ENCODE results near the gene RALY.

DNA sequence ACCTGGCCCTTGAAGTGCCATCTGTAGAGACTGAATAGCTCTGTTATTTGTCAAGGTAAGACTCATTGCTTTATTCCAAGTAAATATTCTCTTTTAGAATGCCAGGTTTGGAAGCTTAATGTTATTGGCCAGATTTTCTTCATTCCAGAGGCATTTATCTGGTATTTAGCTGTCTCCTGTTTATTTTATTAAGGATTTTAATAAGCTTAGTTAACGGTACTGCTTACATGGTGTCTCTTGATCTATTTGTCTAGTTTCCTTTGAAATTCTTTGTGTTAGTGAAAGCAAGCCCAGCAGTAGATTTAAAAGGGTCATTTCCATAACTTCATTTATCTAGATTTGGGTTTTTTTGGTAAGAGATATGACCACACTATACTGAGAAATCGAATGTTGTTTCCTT, 7.7 kb downstream of the RALY start:
- no peak for TF ChIP-seq EZH2phosphoT487 (IDR thresholded peaks at IDR 0.05; ENCODE audit: borderline replicate concordance)
- TF ChIP-seq, protein P1, sequence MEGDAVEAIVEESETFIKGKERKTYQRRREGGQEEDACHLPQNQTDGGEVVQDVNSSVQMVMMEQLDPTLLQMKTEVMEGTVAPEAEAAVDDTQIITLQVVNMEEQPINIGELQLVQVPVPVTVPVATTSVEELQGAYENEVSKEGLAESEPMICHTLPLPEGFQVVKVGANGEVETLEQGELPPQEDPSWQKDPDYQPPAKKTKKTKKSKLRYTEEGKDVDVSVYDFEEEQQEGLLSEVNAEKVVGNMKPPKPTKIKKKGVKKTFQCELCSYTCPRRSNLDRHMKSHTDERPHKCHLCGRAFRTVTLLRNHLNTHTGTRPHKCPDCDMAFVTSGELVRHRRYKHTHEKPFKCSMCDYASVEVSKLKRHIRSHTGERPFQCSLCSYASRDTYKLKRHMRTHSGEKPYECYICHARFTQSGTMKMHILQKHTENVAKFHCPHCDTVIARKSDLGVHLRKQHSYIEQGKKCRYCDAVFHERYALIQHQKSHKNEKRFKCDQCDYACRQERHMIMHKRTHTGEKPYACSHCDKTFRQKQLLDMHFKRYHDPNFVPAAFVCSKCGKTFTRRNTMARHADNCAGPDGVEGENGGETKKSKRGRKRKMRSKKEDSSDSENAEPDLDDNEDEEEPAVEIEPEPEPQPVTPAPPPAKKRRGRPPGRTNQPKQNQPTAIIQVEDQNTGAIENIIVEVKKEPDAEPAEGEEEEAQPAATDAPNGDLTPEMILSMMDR (conservative IDR thresholded peaks at IDR 0.05; ENCODE audit: low read length), result no peak

All from Loucy (cell line).